ENCODE measurements around the gene GRIK3. TPM values are rescaled to one million over a fixed set of nuclear protein-coding genes. Genes with fewer than 3 reads are reported as not detected.

The GRIK3 gene
- total and polyA plus RNA-seq, 4 experiments from 2014 or later, result not detected

- no peaks in the 10 kb centered on the region for H3K36me3 ChIP-seq (ENCODE audit: insufficient read depth, low read length)
- no peak overlapping the region for H3K27ac ChIP-seq (ENCODE audit: low read depth, low read length)
- Mint-ChIP-seq H3K4me1 (peaks cover 4 to 10% (median 6%) of the 10 kb centered on the region in 4 donors), H3K9me3 (peaks cover 0 to 3% (median 0%) of the 10 kb centered on the region in 8 donors), H3K27ac (no peak overlapping the region), H3K4me3 (no peak overlapping the region), H3K36me3 (no peaks in the 10 kb centered on the region), H3K27me3 (peaks cover 49 to 54% of the 10 kb centered on the region in 2 donors)
- no peak overlapping the region for H3K4me3 ChIP-seq (ENCODE audit: low read length in 2 of 2)
- POLR2A ChIA-PET (ENCODE audit: partially characterized antibody), result no interaction called here
- DNase-seq, result no peak
- no peaks in the 10 kb centered on the region for H3K4me1 ChIP-seq (ENCODE audit: insufficient read depth, low read length)
- no peaks in the 10 kb centered on the region for H3K9me3 ChIP-seq (ENCODE audit: control insufficient read depth in 1 of 2, low read length in 2 of 2)
- intact Hi-C loops (cut with micrococcal nuclease), result no loop called here
- no peaks in the 10 kb centered on the region for H3K27me3 ChIP-seq (ENCODE audit: insufficient read depth, low read length)
- CTCF ChIA-PET (ENCODE audit: partially characterized antibody), result no interaction called here
Measured at GRCh38 chr1:37035796-37036666, 1.7 kb upstream of the GRIK3 start.

GRCh38 chr1:37035014-37035691 lies 838 bp upstream of the GRIK3 start:
- POLR2A ChIA-PET (ENCODE audit: partially characterized antibody), result no interaction called here
- Histone ChIP-seq H3K27me3 (ENCODE audit: insufficient read depth, low read length) (no peaks in the 10 kb centered on the region), H3K27ac (ENCODE audit: low read depth, low read length) (no peak overlapping the region), H3K36me3 (ENCODE audit: insufficient read depth, low read length) (no peaks in the 10 kb centered on the region), H3K4me3 (ENCODE audit: low read length in 2 of 2) (no peak overlapping the region), H3K9me3 (ENCODE audit: control insufficient read depth in 1 of 2, low read length in 2 of 2) (no peaks in the 10 kb centered on the region), H3K4me1 (ENCODE audit: insufficient read depth, low read length) (no peaks in the 10 kb centered on the region)
- Mint-ChIP-seq H3K4me1 (peaks cover 4 to 10% (median 6%) of the 10 kb centered on the region in 4 donors), H3K4me3 (peak overlapping the region in 1 of 8 donors; percentile 3), H3K27ac (no peak overlapping the region), H3K27me3 (peaks cover 48 to 50% of the 10 kb centered on the region in 2 donors), H3K9me3 (peaks cover 0 to 4% (median 0%) of the 10 kb centered on the region in 8 donors), H3K36me3 (no peaks in the 10 kb centered on the region)
- DNase-seq, result no peak
- intact Hi-C loops (cut with micrococcal nuclease), result no loop called here
- CTCF ChIA-PET (ENCODE audit: partially characterized antibody), result no interaction called here

GRCh38 chr1:37033355-37034101 lies 787 bp downstream of the GRIK3 start:
- Mint-ChIP-seq H3K4me3 (no peak overlapping the region), H3K27ac (no peak overlapping the region), H3K9me3 (peaks cover 0 to 4% (median 0%) of the 10 kb centered on the region in 8 donors), H3K4me1 (peaks cover 4 to 10% (median 5%) of the 10 kb centered on the region in 4 donors), H3K36me3 (no peaks in the 10 kb centered on the region), H3K27me3 (peaks cover 41 to 42% of the 10 kb centered on the region in 2 donors)
- Histone ChIP-seq H3K36me3 (ENCODE audit: insufficient read depth, low read length) (no peaks in the 10 kb centered on the region), H3K4me3 (ENCODE audit: low read length in 2 of 2) (no peak overlapping the region), H3K27ac (ENCODE audit: low read depth, low read length) (no peak overlapping the region), H3K4me1 (ENCODE audit: insufficient read depth, low read length) (no peaks in the 10 kb centered on the region), H3K9me3 (ENCODE audit: control insufficient read depth in 1 of 2, low read length in 2 of 2) (no peaks in the 10 kb centered on the region), H3K27me3 (ENCODE audit: insufficient read depth, low read length) (no peaks in the 10 kb centered on the region)
- intact Hi-C loops (cut with micrococcal nuclease), result no loop called here
- ChIA-PET POLR2A (ENCODE audit: partially characterized antibody) (no interaction called here), CTCF (ENCODE audit: partially characterized antibody) (no interaction called here)
- DNase-seq, result no peak

- Histone ChIP-seq H3K27me3 (ENCODE audit: insufficient read depth, low read length) (no peaks in the 10 kb centered on the region), H3K27ac (ENCODE audit: low read depth, low read length) (no peak overlapping the region), H3K4me3 (ENCODE audit: low read length in 2 of 2) (no peak overlapping the region), H3K36me3 (ENCODE audit: insufficient read depth, low read length) (no peaks in the 10 kb centered on the region), H3K9me3 (ENCODE audit: control insufficient read depth in 1 of 2, low read length in 2 of 2) (no peaks in the 10 kb centered on the region), H3K4me1 (ENCODE audit: insufficient read depth, low read length) (no peaks in the 10 kb centered on the region)
- Mint-ChIP-seq H3K9me3 (peaks cover 0 to 4% (median 0%) of the 10 kb centered on the region in 8 donors), H3K4me3 (no peak overlapping the region), H3K27ac (no peak overlapping the region), H3K36me3 (no peaks in the 10 kb centered on the region), H3K4me1 (peaks cover 4 to 10% (median 5%) of the 10 kb centered on the region in 4 donors), H3K27me3 (peaks cover 40 to 41% of the 10 kb centered on the region in 2 donors)
- intact Hi-C loops (cut with micrococcal nuclease), result no loop called here
- ChIA-PET POLR2A (ENCODE audit: partially characterized antibody) (no interaction called here), CTCF (ENCODE audit: partially characterized antibody) (no interaction called here)
- no peak for DNase-seq
Measured at GRCh38 chr1:37032660-37033354, 1.5 kb downstream of the GRIK3 start.

- no peak overlapping the region for H3K27ac ChIP-seq (ENCODE audit: low read depth, low read length)
Measured at GRCh38 chr1:37031871-37032270, 2.4 kb downstream of the GRIK3 start.

GRCh38 chr1:37031429-37031828 lies 2.9 kb downstream of the GRIK3 start:
- H3K27me3 ChIP-seq (ENCODE audit: insufficient read depth, low read length), result no peaks in the 10 kb centered on the region
- intact Hi-C loops (cut with micrococcal nuclease), result no loop called here

More at GRCh38 chr1:37031871-37032270, 2.4 kb downstream of the GRIK3 start:
- intact Hi-C loops (cut with micrococcal nuclease), result no loop called here
- H3K9me3 ChIP-seq (ENCODE audit: control insufficient read depth in 1 of 2, low read length in 2 of 2), result no peaks in the 10 kb centered on the region
- ChIA-PET CTCF (ENCODE audit: partially characterized antibody) (no interaction called here), POLR2A (ENCODE audit: partially characterized antibody) (no interaction called here)
- no peak overlapping the region for H3K4me3 ChIP-seq (ENCODE audit: low read length in 2 of 2)
- no peaks in the 10 kb centered on the region for H3K36me3 ChIP-seq (ENCODE audit: insufficient read depth, low read length)
- H3K4me1 Mint-ChIP-seq, result peaks cover 4 to 10% (median 5%) of the 10 kb centered on the region in 4 donors
- DNase-seq, result no peak
- H3K27me3 Mint-ChIP-seq, result peaks cover 39 to 40% of the 10 kb centered on the region in 2 donors
- H3K36me3 Mint-ChIP-seq, result no peaks in the 10 kb centered on the region
- no peaks in the 10 kb centered on the region for H3K4me1 ChIP-seq (ENCODE audit: insufficient read depth, low read length)
- no peaks in the 10 kb centered on the region for H3K27me3 ChIP-seq (ENCODE audit: insufficient read depth, low read length)
- H3K27ac Mint-ChIP-seq, result no peak overlapping the region
- H3K4me3 Mint-ChIP-seq, result no peak overlapping the region
- H3K9me3 Mint-ChIP-seq, result peaks cover 0 to 4% (median 0%) of the 10 kb centered on the region in 8 donors

More at GRCh38 chr1:37031429-37031828, 2.9 kb downstream of the GRIK3 start:
- DNase-seq, result no peak
- no peak overlapping the region for H3K27ac Mint-ChIP-seq
- no peak overlapping the region for H3K4me3 Mint-ChIP-seq
- H3K36me3 ChIP-seq (ENCODE audit: insufficient read depth, low read length), result no peaks in the 10 kb centered on the region
- H3K9me3 ChIP-seq (ENCODE audit: control insufficient read depth in 1 of 2, low read length in 2 of 2), result no peaks in the 10 kb centered on the region
- H3K36me3 Mint-ChIP-seq, result no peaks in the 10 kb centered on the region
- POLR2A ChIA-PET (ENCODE audit: partially characterized antibody), result no interaction called here
- H3K4me1 ChIP-seq (ENCODE audit: insufficient read depth, low read length), result no peaks in the 10 kb centered on the region
- peaks cover 40 to 42% of the 10 kb centered on the region in 2 donors for H3K27me3 Mint-ChIP-seq
- peaks cover 0 to 4% (median 0%) of the 10 kb centered on the region in 8 donors for H3K9me3 Mint-ChIP-seq
- H3K4me3 ChIP-seq (ENCODE audit: low read length in 2 of 2), result no peak overlapping the region
- H3K4me1 Mint-ChIP-seq, result peaks cover 4 to 10% (median 5%) of the 10 kb centered on the region in 4 donors
- H3K27ac ChIP-seq (ENCODE audit: low read depth, low read length), result no peak overlapping the region
- CTCF ChIA-PET (ENCODE audit: partially characterized antibody), result no interaction called here
